DMS53 (cell line): Measurements from ENCODE around the gene KIF4A.
"Not testable (repeated sequence)": the region's sequence is repeated elsewhere in the genome, so short reads cannot be mapped to it uniquely, and the experiment has no call there.

Experiments used
- DNase-seq: peaks from one replicate; lab custom pipeline; 2025; lab: John Stamatoyannopoulos, UW

KIF4A gene

GRCh38 chrX:70292788-70293187, 2.9 kb downstream of the KIF4A start:
- no peak for DNase-seq

GRCh38 chrX:70293621-70294020, 3.7 kb downstream of the KIF4A start:
- no peak for DNase-seq

- no peak for DNase-seq
These were observed 11.8 kb downstream of the KIF4A start for GRCh38 chrX:70301716-70302115.

- DNase-seq = no peak
These were observed 23.6 kb downstream of the KIF4A start for GRCh38 chrX:70313503-70313902.

GRCh38 chrX:70322784-70323183, 32.9 kb downstream of the KIF4A start:
- no peak for DNase-seq

GRCh38 chrX:70323628-70324027, 33.7 kb downstream of the KIF4A start:
- DNase-seq = not testable (repeated sequence)

- DNase-seq = no peak
These were observed 34.4 kb downstream of the KIF4A start for GRCh38 chrX:70324326-70324725.

GRCh38 chrX:70331161-70331560, 41.3 kb downstream of the KIF4A start:
- DNase-seq = no peak

GRCh38 chrX:70332600-70332999, 42.7 kb downstream of the KIF4A start:
- DNase-seq = peak; percentile 3

- DNase-seq = no peak
These were observed 46.9 kb downstream of the KIF4A start for GRCh38 chrX:70336767-70337166.

GRCh38 chrX:70338290-70338689, 48.4 kb downstream of the KIF4A start:
- no peak for DNase-seq

- DNase-seq = no peak
These were observed 53.5 kb downstream of the KIF4A start for GRCh38 chrX:70343435-70343834.

- DNase-seq = no peak
These were observed 56.6 kb downstream of the KIF4A start for GRCh38 chrX:70346418-70347070.

GRCh38 chrX:70348825-70349224, 58.9 kb downstream of the KIF4A start:
- DNase-seq = not testable (repeated sequence)

- DNase-seq = not testable (repeated sequence)
These were observed 59.6 kb downstream of the KIF4A start for GRCh38 chrX:70349367-70350125.

- DNase-seq = no peak
These were observed 62.6 kb downstream of the KIF4A start for GRCh38 chrX:70352496-70352895.

- DNase-seq = no peak
These were observed 63.6 kb downstream of the KIF4A start for GRCh38 chrX:70353514-70353913.

GRCh38 chrX:70354716-70355115, 64.8 kb downstream of the KIF4A start:
- DNase-seq = no peak

GRCh38 chrX:70359458-70359857, 69.6 kb downstream of the KIF4A start:
- no peak for DNase-seq

- DNase-seq = no peak
These were observed 70.5 kb downstream of the KIF4A start for GRCh38 chrX:70360366-70360765.

GRCh38 chrX:70368731-70369130, 78.8 kb downstream of the KIF4A start:
- not testable (repeated sequence) for DNase-seq

- no peak for DNase-seq
These were observed 96.3 kb downstream of the KIF4A start for GRCh38 chrX:70386235-70386634.

- no peak for DNase-seq
These were observed 109.0 kb downstream of the KIF4A start for GRCh38 chrX:70398899-70399298.

- not testable (repeated sequence) for DNase-seq
These were observed 110.3 kb downstream of the KIF4A start for GRCh38 chrX:70400181-70400580.
